Measurements from ENCODE around the gene BPIFA1. TPM values are rescaled to one million over a fixed set of nuclear protein-coding genes. Genes with fewer than 3 reads are reported as not detected.
A peak's percentile ranks its signal among the peaks of the same experiment; 100 is the strongest.

BPIFA1 gene
- total RNA-seq, 2 experiments from 2014 or later = not detected

DNA sequence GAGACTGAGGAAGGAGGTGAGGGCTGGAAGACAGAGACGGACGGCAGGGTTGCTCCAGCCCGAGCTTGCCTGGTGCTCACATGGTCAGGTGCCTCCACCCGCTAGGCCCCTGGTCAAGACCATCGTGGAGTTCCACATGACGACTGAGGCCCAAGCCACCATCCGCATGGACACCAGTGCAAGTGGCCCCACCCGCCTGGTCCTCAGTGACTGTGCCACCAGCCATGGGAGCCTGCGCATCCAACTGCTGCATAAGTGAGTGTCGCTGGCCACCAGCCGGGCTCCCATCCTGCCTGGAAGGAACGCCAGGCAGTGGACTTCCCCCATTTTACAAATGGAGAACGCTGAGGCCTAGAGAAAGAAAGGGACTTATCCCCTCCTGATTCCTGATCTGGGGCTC is 55.1 kb downstream of the BPIFA1 start:
- Histone ChIP-seq H3K4me1 (ENCODE audit: insufficient read depth, low read length, poor library complexity, severe bottlenecking) (no peaks in the 10 kb centered on the region), H3K27ac (ENCODE audit: low read depth, low read length, poor library complexity, severe bottlenecking) (no peak overlapping the region), H2AFZ (ENCODE audit: low read length) (no peak overlapping the region), H3K36me3 (ENCODE audit: insufficient read depth, low read length) (no peaks in the 10 kb centered on the region), H3K9me3 (ENCODE audit: low read length) (no peaks in the 10 kb centered on the region), H3K9me2 (ENCODE audit: insufficient read depth, low read length) (no peaks in the 10 kb centered on the region), H3K4me2 (ENCODE audit: low read length) (no peak overlapping the region), H4K20me1 (ENCODE audit: insufficient read depth, low read length) (no peaks in the 10 kb centered on the region), H3K79me2 (ENCODE audit: insufficient read depth, low read depth, low read length) (no peaks in the 10 kb centered on the region), H3K4me3 (ENCODE audit: low read depth, low read length, poor library complexity, severe bottlenecking) (no peak overlapping the region)
- no peak for DNase-seq (ENCODE audit: low spot score)
- no peak for TF ChIP-seq EZH2phosphoT487 (IDR thresholded peaks at IDR 0.05; ENCODE audit: borderline replicate concordance, low read depth, low read length)
- TF ChIP-seq, protein P1, sequence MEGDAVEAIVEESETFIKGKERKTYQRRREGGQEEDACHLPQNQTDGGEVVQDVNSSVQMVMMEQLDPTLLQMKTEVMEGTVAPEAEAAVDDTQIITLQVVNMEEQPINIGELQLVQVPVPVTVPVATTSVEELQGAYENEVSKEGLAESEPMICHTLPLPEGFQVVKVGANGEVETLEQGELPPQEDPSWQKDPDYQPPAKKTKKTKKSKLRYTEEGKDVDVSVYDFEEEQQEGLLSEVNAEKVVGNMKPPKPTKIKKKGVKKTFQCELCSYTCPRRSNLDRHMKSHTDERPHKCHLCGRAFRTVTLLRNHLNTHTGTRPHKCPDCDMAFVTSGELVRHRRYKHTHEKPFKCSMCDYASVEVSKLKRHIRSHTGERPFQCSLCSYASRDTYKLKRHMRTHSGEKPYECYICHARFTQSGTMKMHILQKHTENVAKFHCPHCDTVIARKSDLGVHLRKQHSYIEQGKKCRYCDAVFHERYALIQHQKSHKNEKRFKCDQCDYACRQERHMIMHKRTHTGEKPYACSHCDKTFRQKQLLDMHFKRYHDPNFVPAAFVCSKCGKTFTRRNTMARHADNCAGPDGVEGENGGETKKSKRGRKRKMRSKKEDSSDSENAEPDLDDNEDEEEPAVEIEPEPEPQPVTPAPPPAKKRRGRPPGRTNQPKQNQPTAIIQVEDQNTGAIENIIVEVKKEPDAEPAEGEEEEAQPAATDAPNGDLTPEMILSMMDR (conservative IDR thresholded peaks at IDR 0.05; ENCODE audit: low read length) = no peak
- no TSS peak for BruUV-seq (replicated peaks)
- intact Hi-C loops (cut with micrococcal nuclease; ENCODE audit: unreplicated experiment) = loop anchor here (5.0 kb wide), 1 partner anchor 389 kb away; no protein-coding TSS in a partner anchor
- ChIA-PET POLR2A (no interaction called here), CTCF (ENCODE audit: unreplicated experiment) (no interaction called here)

DNA sequence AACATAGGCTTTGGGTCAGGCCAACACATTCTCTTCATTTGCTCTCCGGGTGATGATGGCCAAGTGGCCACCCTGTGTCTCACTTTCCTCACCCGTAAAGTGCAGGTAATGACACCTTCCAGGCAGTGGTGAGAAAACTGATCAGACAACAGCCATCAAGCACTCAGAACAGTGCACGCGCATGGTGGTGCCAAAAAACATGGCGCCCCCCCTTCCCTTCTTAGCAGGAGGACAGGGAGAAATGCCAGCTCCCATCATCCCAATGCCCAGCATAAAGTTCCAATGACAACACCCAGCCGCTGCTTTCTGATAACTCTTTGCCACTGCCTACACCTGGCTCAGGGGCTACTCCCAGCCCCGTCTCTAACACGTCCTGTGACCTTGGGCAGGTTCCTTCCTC is 55.6 kb downstream of the BPIFA1 start:
- no peaks in the 10 kb centered on the region for H3K9me3 ChIP-seq (ENCODE audit: low read length)
- H3K4me2 ChIP-seq (ENCODE audit: low read length) = no peak overlapping the region
- no peaks in the 10 kb centered on the region for H3K4me1 ChIP-seq (ENCODE audit: insufficient read depth, low read length, poor library complexity, severe bottlenecking)
- H3K4me3 ChIP-seq (ENCODE audit: low read depth, low read length, poor library complexity, severe bottlenecking) = no peak overlapping the region
- no peaks in the 10 kb centered on the region for H3K9me2 ChIP-seq (ENCODE audit: insufficient read depth, low read length)
- POLR2A ChIA-PET = no interaction called here
- BruUV-seq (replicated peaks) = no TSS peak
- no peak for DNase-seq (ENCODE audit: low spot score)
- no peak overlapping the region for H3K27ac ChIP-seq (ENCODE audit: low read depth, low read length, poor library complexity, severe bottlenecking)
- TF ChIP-seq EZH2phosphoT487 (IDR thresholded peaks at IDR 0.05; ENCODE audit: borderline replicate concordance, low read depth, low read length) = no peak
- TF ChIP-seq, protein P1 (conservative IDR thresholded peaks at IDR 0.05; ENCODE audit: low read length) = no peak
- H4K20me1 ChIP-seq (ENCODE audit: insufficient read depth, low read length) = no peaks in the 10 kb centered on the region
- H3K36me3 ChIP-seq (ENCODE audit: insufficient read depth, low read length) = no peaks in the 10 kb centered on the region
- H3K79me2 ChIP-seq (ENCODE audit: insufficient read depth, low read depth, low read length) = no peaks in the 10 kb centered on the region
- intact Hi-C loops (cut with micrococcal nuclease; ENCODE audit: unreplicated experiment) = loop anchor here (5.0 kb wide), 1 partner anchor 389 kb away; no protein-coding TSS in a partner anchor
- CTCF ChIA-PET (ENCODE audit: unreplicated experiment) = no interaction called here
- no peak overlapping the region for H2AFZ ChIP-seq (ENCODE audit: low read length)

DNA sequence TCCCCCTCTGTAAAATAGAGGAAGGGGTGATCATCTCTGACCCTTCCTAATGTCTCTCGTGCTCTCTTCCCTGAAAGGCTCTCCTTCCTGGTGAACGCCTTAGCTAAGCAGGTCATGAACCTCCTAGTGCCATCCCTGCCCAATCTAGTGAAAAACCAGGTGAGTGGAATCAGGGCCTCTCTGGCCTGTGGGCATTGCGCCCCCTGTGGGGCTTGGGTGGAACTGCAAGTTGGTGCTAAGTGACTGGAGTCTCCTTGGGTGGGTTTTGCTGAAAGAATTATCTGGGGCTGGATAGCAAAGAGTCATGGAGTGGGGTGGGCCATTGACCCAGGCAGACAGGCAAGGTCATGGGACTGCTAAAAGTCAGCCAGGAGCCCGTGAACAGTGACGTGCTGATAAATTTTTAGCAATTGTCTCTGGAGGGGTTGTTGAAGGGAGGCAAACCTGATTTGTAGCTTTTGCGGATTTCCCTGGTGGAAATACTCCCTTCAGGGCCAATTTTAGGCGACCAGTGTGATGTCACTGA is 56.1 kb downstream of the BPIFA1 start:
- TF ChIP-seq, protein P1 (conservative IDR thresholded peaks at IDR 0.05; ENCODE audit: low read length) = peak; percentile 99
- TF ChIP-seq EZH2phosphoT487 (IDR thresholded peaks at IDR 0.05; ENCODE audit: borderline replicate concordance, low read depth, low read length) = no peak
- intact Hi-C loops (cut with micrococcal nuclease; ENCODE audit: unreplicated experiment) = loop anchor here (5.0 kb wide), 1 partner anchor 390 kb away; no protein-coding TSS in a partner anchor

More for the DNA sequence above, 56.1 kb downstream of the BPIFA1 start:
- Histone ChIP-seq H2AFZ (ENCODE audit: low read length) (no peak overlapping the region), H3K79me2 (ENCODE audit: insufficient read depth, low read depth, low read length) (no peaks in the 10 kb centered on the region), H3K9me3 (ENCODE audit: low read length) (no peaks in the 10 kb centered on the region), H3K4me1 (ENCODE audit: insufficient read depth, low read length, poor library complexity, severe bottlenecking) (no peaks in the 10 kb centered on the region), H3K36me3 (ENCODE audit: insufficient read depth, low read length) (no peaks in the 10 kb centered on the region), H3K9me2 (ENCODE audit: insufficient read depth, low read length) (no peaks in the 10 kb centered on the region), H3K27ac (ENCODE audit: low read depth, low read length, poor library complexity, severe bottlenecking) (no peak overlapping the region), H3K4me3 (ENCODE audit: low read depth, low read length, poor library complexity, severe bottlenecking) (no peak overlapping the region), H3K4me2 (ENCODE audit: low read length) (no peak overlapping the region), H4K20me1 (ENCODE audit: insufficient read depth, low read length) (no peaks in the 10 kb centered on the region)
- DNase-seq (ENCODE audit: low spot score) = peak; percentile 61
- ChIA-PET POLR2A (no interaction called here), CTCF (ENCODE audit: unreplicated experiment) (no interaction called here)
- no TSS peak for BruUV-seq (replicated peaks)

Data from OCI-LY7 (cell line).